Measurements from ENCODE around the gene ETV6.
A peak's percentile ranks its signal among the peaks of the same experiment; 100 is the strongest.
"Not testable (repeated sequence)": the region's sequence is repeated elsewhere in the genome, so short reads cannot be mapped to it uniquely, and the experiment has no call there.

ETV6 gene

DNA sequence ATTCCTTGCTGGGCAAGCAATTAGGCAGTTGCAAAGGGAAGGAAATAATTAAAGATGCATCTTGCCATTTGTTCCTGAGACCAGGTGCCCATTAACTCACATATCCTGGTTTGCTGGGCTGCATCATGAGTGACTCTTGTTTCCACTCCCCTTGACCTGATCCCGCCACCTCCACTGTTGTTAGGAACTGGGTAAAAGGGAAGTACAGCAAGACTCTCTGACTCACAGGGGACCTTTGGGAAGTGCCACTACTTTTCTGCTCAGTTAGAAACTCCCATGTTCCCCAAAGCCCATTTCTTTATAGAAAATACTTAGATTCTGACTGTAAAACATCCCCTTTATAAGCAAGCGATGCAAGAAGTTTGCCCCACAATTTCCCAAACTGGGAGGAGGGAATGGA is 235.2 kb downstream of the ETV6 start:
- no peak for DNase-seq (ENCODE audit: low spot score)

DNA sequence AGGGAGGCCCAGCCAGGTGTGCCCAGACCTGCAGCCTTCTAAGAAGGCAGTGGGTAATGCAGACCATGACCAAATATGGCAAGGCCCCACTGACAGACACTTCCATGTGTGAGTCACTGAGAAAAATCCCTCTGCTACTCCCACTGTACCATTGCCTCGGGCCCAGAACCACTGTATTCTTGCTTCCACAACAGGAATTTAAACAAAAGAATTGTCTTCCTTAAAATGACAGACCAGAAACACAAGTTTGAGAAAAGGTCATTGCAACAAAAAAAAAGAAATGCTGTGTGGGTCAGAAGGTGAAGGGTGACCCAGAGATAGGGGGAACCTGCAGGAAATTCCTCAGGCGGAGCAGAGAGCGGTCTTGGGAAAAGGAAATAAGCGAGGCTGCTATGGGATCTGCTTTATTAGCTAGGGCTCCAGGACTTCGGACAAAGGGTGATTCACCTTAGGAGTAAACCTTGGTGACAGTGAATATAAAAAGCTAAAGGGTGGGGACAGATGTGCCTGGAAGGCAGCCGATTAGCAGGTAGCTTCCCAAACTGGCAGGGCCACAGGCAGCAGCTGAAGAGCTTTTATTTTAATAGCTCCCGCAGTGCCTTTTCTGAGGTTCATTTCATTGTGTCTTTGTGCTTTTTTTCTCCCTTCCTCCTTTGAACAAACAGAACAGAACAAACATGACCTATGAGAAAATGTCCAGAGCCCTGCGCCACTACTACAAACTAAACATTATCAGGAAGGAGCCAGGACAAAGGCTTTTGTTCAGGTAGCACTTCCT is 236.0 kb downstream of the ETV6 start:
- DNase-seq (ENCODE audit: low spot score), result no peak

DNA sequence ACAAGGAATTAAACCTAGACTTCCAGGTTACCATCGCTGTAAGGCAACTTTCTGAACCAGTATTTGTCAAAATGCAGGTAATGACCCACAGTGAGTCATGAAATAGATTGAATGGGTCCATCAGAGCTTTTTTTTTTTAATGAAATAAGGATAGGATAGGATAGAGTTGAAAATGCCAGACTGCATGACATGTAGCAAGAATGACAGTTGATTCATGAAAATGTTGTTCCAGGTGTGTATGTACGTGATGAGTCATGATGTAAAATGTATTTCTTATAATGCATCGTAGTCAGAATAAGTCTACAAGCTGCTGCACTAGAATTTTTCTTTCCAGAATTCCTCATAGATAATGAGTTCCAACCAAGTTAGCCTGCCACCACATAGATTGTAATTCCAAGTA is 236.9 kb downstream of the ETV6 start:
- DNase-seq (ENCODE audit: low spot score), result no peak

DNA sequence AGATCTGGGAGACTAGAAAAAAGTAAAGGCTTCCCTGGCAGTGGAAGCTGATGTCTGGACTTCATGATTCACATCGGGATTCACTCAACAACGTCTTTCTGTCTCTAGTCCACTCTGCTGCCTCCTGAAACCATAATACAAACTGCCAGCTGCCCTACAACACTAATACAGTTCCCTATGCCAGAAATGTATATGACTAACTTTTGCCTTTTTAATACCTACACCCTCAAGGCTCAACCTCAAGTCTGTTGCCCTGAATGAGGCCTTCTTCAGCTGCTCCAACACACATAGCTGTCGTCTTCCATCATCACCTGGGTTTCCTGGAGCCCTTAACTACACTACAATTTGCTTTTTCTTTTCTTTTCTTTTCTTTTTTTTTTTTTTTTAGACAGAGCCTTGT is 238.6 kb downstream of the ETV6 start:
- no peak for DNase-seq (ENCODE audit: low spot score)

DNA sequence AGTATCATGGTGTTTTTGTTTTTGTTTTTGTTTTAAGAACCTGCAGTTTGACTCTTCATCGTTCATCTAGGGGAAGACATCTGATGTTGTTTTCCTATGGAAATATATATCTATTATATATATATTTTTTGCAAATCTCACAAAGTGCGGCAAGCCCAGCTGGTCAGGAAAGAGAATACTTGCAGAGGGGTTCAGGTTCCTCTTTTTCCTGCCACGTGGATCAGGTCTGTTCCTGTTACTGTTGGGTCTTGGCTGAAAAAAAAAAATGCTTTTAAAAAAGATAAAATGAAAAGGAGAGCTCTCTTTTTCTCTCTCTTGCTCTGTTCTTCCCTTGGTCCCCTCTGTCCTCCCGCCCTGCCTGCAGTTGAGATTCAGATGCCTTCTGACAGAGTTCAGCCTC is 241.9 kb downstream of the ETV6 start:
- DNase-seq (ENCODE audit: low spot score), result peak; percentile 71

DNA sequence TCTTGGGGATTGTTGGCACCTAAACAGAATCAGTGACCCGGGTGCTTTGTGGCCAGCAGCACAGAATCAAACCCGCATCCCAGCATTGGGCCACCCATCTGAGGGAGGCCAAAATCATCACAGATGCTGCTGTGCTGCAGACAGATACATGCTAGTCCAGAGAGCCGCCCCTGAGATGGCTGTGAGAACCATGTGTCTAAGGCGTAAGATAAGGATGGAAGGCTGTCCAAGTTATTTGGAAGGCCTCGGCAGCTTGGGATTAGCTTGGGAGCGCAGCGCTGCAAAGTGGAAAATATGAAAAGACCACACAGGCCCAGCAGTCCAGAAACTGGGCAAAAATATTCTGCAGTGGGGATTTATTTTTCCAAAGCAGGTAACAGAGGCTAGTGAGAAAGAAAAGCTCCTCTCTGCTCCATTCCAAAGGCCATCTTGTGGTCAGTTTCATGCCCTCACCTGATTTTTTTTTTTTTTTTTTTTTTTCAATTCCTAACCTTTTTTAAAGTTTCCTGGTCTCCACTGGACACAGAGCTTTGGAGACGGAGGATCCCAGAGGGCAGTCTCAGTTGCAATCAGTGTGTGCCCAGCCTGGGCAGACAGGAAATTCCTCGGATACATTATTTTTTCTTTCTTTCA is 242.4 kb downstream of the ETV6 start:
- DNase-seq (ENCODE audit: low spot score), result no peak

DNA sequence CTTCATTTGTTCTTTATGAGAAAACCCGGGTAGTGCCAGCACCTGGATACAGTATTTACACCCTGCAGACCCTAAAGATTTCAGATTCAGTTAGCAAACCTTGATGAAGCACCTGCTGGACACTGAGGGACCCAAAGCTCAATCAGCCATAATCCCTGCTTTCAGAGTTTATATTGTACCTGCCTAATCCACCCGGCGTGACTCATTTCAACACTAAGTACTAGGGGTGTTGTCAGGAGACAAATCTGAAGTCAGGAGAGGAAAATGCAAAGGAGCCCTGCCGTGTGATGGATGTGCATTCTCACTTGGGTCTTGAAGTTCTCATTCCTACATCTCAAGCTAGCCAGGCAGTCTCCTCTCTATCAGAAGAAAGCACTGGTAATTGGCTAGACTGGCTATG is 244.5 kb downstream of the ETV6 start:
- DNase-seq (ENCODE audit: low spot score), result peak; percentile 50

DNA sequence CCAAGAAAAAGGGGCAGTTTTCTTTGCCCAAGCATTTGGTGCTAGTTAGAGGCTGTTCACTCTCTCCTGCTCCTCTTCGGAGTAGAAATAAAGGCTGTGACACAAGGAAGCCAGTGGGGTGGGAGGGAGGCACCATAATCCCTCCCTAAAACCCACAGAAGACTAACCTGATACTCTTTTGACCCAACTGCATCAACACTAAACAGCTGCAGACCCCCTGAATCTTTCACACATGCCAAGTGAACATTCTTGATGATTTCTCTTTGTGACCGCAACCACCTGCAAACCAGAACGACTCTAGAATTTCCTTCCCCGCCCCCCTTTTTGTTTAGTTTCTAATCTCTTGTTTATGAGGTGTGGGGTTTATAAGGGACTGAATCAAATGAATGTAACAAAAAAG is 245.4 kb downstream of the ETV6 start:
- peak; percentile 96 for DNase-seq (ENCODE audit: low spot score)

DNA sequence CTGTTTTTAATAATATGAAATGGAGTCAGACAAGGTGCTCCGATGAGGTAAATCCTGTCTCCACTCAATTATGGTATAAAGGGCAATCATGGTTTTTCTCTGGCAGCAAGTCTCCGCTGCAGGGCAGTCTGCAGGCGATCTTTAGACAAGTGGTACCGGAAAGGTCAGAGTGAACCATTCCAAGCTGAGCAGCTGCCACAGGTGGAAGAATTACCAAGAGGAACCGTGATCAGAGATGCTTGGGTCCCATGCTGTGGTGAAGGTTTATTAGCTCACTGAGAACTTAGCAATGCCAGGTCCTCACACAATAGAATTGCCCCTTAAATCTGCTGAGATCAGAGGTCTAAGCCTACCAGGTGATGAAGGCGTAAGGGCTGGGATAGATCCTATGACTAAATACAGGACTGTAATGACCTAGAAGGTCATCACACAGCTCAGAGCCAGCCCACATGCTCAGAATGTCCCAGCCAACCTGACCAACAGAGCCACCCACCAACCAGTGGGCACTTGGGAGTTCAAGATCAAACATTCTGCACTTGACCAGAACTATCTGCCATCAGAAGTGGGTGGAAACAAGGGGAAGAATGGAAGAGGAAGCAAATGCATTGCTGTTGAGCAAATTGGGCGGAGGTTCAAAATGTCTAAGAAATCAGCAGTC is 246.1 kb downstream of the ETV6 start:
- DNase-seq (ENCODE audit: low spot score), result peak; percentile 74

DNA sequence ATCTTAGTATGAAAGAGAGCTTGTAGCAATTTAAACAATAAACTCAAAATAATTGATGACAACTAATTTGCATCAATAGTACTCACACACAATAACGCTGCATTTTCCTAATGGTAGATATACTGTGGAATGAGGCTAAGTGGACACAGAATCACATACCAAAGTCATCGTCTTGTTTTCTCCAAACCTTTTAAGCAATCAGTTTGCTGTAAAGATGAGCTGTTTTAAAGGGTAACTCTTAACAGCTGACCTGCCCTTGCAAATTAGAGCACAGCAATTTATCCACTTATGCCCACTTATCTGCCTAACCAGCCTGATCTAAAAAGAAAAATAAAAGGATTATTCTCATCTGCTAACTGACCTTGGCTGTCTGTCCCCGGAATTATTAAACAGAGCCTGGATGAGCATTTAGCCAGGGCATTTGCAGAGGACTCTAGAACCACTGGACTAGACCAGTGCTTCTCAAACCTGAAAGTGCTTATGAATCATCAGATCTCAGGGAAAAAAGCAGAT is 247.0 kb downstream of the ETV6 start:
- no peak for DNase-seq (ENCODE audit: low spot score)

DNA sequence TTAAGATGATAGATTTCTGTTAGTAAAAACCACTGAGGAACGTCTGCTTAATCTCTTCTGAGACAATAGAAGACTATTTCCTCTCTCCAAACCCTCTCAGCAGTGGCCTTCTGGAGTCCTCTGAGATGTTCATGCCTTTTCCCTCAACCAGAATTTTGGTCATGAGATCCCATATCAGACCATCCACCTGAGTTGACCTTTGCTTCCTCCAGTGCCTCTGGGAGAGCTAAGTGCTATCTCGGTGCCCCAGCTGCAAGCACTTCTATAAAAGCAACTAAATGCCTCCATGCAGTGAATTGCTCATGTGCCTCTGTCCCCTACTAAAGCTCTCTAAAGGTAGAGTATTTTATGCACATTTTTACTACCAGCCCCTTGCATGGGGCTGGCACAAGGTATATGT is 248.4 kb downstream of the ETV6 start:
- no peak for DNase-seq (ENCODE audit: low spot score)

DNA sequence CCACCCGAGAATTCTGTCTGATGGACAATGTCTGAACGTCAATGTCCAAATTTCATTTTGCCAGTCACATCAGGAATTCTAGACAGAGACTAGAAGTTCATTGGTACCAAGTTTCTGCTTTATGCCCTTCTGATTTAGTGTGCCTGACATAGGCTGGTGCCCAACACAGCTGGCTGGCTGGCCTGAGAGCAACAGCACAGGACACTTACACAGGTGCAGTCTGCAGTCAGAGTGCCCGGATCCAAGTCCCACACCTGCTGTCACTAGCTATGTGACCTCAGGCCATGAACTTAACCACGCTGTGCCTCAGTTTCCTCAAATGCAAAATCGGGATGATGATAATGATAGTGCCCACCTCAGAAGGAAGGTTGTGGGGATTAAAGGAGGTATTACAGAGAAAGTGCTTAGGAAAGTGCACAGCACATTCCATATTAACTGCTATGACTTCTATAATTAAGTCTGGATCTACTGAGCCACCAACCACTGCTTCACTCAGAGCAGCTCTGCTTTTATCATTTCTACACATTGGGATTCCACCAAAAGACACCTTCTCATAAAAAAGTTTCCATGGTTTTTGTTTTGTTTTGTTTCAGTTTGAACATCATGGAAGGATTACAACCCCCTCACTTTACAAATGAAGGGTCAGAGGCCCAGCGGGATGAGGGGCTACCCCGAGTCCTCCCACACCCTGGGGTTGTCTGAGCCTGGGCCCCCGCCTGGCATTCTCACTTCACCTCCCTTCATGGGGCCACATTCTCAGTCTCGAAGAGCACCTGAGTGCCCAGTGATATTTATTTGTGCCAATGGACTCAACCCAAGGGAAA is 252.4 kb downstream of the ETV6 start:
- peak; percentile 43 for DNase-seq (ENCODE audit: low spot score)

DNA sequence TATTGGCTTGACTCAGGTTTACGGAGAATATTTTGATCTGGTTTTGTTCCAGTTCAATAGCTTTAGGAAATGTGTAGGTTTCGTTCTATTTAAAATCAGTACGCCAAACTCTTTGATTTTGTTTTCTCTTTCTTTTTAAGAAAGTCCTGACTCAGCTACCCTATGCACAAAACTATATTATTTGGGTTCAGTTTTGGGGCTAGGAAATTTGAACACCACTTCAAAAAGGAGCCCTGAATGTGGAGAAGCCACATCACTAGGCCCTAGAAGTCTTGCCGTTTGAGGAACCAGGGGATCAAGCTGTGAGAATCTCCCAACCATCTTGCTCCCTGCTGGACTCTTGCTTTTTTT is 253.0 kb downstream of the ETV6 start:
- no peak for DNase-seq (ENCODE audit: low spot score)

DNA sequence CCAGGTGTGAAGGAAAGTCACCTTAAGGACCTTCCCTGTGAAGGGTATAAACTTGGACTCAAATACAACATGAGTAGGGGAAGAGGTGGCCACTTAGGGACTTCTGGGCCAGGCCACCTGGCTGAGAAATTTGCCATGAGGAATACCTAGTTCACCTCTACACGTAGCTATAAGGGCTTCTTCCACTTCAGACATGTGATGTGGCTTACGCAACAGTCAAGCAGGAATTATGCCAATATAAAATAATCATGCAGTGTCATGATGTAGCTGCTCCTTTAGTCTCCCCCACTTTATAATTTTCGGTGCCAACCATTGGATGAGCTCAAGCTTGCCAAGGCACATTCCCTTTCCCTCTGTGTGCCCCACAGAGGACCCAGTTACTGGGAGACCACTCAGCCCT is 254.7 kb downstream of the ETV6 start:
- no peak for DNase-seq (ENCODE audit: low spot score)

DNA sequence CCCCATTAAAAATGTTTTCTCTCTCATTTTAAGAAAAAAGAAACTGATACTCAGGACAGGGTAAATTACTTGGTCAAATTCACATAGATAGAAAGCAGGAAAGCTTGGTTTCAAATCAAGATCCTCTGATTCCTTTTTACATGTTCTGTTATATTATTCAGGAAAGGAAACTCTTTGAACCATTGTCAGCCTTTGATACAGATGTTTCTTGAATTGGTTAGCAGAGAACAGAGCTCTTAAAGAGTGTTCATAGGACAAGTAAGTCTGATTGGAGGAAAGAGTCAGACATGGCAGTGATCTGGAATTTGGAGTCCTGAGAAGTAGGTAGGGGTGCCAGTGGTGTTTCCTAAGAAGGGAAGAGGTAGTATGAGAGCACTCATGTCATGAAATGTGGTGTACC is 256.1 kb downstream of the ETV6 start:
- no peak for DNase-seq (ENCODE audit: low spot score)

DNA sequence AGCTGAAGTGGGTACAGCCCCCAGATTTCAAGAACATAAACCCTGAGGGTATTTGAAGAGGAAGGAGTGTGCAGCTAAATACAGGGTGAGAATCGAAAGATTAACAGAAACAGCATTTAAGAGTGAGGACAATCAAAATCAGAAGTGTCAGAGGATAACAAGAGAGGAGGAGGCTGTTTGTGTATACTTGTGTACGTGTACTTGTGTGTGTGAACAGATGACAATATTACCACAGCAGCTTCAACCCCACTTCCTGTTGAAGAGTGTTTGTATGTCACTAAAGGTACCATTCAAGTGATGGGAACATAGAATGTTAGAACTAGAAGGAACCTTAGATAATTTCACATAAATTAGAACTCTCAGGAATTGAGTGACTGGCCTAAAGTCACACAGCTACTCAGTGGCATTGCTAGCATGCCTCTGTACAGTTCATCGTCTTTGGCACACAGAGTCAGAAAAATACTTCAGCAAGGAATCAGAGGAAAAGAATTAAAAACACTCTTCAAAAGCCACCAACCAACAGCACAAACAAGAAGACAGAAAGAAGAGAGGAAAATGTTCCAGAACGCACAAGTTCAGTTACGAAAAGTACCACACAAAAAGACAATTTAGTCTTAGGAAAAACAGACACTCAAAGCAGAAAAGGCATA is 256.9 kb downstream of the ETV6 start:
- no peak for DNase-seq (ENCODE audit: low spot score)

DNA sequence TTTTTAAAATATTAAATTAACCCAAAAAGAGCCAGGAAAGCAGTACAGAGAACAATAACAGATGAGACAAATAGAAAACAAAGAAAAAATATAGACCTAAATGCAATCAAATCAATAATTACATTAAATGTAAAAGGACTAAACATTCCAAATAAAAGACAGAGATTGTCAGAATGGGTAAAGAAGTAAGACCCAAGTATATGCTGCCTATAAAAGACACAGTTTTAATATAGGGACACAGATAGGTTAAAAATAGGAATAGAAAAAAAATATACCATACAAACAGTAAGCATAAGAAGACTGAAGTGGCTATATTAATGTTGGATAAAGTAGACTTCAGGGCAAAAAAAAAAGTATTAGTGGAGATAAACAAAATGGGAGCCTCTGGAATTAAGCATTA is 258.2 kb downstream of the ETV6 start:
- no peak for DNase-seq (ENCODE audit: low spot score)

DNA sequence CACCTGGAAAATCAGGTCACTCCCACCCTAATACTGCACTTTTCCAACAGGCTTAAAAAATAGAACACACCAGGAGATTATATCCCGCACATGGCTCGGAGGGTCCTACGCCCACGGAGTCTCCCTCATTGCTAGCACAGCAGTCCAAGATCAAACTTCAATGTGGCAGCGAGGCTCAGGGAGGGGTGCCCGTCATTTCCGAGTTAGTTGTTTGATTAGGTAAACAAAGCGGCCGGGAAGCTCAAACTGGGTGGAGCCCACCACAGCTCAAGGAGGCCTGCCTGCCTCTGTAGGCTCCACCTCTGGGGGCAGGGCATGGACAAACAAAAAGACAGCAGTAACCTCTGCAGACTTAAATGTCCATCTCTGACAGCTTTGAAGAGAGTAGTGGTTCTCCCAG is 259.9 kb downstream of the ETV6 start:
- not testable (repeated sequence) for DNase-seq (ENCODE audit: low spot score)

DNA sequence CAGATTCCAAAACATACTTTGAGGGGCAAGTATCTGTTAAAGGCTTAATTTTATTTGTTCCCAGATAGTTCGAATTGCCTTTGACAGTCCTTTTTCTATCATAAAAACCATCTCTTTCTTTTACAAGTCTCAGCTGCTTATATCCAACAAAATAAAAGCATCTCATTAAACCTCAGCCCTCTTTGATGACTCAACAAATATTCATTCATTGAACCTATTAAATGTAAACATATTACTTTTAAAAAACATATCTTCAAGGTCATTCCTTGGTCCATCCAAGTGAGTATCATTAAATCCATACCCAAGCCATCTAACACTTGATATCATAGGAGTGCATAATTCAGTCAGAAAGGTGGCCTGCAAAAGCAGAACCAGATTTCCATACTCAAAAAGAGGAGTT is 266.6 kb downstream of the ETV6 start:
- DNase-seq (ENCODE audit: low spot score), result no peak

DNA sequence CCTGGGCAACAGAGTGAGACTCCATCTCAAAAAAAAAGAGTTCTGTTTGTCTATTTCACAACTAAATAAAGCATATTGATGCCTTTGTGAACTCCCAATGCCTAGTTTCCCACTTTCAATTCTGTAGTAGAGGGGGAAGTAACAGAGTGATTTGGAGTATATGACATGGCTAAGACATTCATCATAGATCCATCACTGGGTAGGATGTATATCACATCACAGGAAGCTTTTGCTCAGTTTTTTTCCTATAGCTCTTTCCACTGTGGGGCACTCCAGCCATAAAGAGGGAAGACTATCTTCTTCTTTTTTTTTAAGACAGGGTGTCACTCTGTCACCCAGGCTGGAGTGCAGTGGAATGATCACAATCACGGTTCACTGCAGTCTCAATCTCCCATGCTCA is 267.3 kb downstream of the ETV6 start:
- DNase-seq (ENCODE audit: low spot score), result no peak

DNA sequence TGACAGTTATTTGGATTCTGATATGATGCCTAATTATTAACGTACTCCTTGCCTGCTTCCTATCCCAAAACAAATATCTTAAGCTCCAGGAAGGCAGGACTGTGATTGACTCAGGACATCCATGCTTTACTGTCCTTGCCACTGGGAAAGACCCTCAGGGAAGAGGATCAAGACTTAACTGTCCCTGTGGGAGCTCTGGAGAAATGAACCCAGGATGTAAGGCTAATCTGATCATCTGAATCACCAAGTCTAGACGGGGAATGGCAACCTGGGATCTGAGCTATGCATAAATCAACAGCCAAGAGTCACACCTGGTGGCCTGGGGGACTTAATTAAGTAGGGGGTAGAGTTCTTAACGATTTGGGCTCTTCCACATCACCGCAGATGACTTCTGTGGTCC is 268.0 kb downstream of the ETV6 start:
- DNase-seq (ENCODE audit: low spot score), result no peak

DNA sequence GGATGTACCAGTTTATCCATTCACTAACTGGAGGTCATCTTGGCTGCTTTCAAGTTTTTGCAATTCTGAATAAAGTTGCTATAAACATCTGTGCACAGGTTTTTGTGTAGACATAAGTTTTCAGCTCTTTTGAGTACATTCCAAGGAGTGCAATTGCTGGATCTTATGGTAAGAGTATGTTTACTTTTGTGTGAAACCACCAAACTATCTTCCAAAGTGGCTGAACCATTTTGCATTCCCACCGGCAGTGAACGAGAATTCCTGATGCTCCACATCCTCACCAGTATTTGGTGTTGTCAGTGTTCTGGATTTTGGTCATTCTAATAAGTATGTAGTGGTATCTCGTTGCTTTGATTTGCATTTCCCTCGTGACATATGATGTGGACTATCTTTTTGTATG is 270.8 kb downstream of the ETV6 start:
- no peak for DNase-seq (ENCODE audit: low spot score)
